GM18519 (cell line): ENCODE measurements around the gene CST7.
"Not testable (repeated sequence)": the region's sequence is repeated elsewhere in the genome, so short reads cannot be mapped to it uniquely, and the experiment has no call there.

Experiments used
- ATAC-seq: cut with Tn5 transposase; IDR thresholded peaks from one replicate; pipeline ENCODE4 v1.9.1; 2021; ENCODE audit warnings: mild to moderate bottlenecking, moderate library complexity; ENCODE audit not compliant: unreplicated experiment, low FRiP score

CST7 gene

DNA sequence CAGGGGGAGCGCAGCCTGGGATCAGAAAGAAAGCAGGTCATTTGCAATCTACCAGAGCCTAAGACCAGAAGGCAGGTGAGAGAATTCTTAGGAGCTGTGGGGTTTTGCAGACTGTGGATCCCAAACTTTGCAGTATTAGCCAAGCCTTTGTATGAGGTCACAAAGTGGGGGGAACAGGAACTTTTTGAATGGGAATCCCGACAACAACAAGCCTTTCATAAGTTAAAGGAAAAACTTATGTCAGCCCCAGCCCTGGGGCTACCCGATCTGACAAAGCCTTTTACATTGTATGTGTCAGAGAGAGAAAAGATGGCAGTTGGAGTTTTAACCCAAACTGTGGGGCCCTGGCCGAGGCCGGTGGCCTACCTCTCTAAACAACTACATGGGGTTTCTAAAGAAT is 19.8 kb upstream of the CST7 start:
- ATAC-seq, result not testable (repeated sequence)

- ATAC-seq, result not testable (repeated sequence)
Measured at GRCh38 chr20:24929867-24930723, 19.0 kb upstream of the CST7 start.

DNA sequence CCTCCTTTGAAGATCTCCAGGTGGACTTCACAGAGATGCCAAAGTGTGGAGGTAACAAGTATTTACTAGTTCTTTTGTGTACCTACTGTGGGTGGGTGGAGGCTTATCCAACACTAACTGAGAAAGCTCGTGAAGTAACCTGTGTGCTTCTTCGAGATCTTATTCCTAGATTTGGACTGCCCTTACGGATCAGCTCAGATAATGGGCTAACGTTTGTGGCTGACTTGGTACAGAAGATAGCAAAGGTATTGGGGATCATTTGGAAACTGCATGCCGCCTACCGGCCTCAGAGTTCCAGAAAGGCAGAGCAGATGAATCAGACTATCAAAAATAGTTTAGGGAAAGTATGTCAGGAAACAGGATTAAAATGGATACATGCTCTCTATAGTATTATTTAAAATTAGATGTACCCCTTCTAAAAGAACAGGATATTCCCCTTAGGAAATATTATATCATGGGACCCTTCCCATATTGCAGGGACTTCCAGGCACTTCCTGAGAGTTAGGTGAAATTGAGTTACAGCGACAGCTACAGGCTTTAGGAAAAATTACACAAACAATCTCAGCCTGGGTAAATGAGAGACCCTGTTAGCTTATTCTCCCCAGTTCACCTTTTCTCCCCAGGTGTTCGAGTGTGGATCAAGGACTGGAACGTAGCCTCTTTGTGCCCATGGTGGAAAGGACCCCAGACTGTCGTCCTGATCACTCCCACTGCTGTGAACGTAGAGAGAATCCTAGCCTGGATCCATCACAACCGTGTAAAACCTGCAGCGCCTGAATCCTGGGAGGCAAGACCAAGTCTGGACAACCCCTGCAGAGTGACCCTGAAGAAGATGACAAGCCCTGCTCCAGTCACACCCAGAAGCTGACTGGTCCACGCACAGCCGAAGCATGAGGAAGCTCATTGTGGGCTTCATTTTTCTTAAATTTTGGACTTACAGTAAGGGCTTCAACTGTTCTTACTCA is 18.1 kb upstream of the CST7 start:
- not testable (repeated sequence) for ATAC-seq

DNA sequence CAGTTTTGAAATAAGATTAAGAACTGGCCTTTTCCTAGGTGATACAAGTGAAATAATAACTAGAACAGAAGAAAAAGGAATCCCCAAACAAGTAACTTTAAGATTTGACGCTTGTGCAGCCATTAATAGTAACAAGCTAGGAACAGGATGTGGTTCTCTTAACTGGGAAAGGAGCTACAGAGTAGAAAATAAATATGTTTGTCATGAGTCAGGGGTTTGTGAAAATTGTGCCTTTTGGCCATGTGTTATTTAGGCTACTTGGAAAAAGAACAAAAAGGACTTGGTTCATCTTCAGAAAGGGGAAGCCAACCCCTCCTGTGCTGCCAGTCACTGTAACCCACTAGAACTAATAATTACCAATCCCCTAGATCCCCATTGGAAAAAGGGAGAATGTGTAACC is 17.2 kb upstream of the CST7 start:
- ATAC-seq, result not testable (repeated sequence)

DNA sequence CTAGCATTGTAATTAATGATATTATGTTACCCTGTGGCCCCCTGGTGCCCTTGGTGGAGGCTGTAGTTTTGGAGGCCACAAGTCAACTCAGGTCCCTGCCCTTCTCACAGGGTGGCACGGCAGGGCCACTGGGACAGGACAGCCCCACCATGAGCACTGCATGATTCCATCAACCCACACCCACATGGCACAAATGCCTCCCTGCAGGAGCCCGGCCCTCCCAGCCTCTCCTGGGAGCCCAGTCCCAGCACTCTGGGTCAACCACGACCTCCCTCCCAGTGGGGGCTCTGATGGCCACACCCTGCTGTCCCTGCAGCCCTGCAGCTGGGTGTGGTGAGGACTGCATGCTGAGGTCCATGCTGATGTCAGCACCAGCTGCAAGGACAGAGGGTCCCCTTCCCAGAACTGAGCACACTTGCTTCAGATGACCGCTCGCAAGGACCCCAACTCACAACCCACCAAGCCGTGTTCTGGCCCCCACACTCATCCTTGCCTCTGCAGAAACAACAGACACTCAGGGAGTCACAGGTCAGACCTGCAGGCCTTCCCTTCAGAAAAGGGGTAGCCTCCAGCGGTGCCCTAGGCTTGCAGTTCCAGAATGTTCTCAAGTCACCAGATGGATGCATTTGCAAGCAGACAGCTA is 15.7 kb upstream of the CST7 start:
- no peak for ATAC-seq

- no peak for ATAC-seq
Measured at GRCh38 chr20:24934101-24934661, 14.9 kb upstream of the CST7 start.

GRCh38 chr20:24934716-24935115 is 14.4 kb upstream of the CST7 start:
- ATAC-seq, result no peak

GRCh38 chr20:24935140-24935539 is 13.9 kb upstream of the CST7 start:
- no peak for ATAC-seq

DNA sequence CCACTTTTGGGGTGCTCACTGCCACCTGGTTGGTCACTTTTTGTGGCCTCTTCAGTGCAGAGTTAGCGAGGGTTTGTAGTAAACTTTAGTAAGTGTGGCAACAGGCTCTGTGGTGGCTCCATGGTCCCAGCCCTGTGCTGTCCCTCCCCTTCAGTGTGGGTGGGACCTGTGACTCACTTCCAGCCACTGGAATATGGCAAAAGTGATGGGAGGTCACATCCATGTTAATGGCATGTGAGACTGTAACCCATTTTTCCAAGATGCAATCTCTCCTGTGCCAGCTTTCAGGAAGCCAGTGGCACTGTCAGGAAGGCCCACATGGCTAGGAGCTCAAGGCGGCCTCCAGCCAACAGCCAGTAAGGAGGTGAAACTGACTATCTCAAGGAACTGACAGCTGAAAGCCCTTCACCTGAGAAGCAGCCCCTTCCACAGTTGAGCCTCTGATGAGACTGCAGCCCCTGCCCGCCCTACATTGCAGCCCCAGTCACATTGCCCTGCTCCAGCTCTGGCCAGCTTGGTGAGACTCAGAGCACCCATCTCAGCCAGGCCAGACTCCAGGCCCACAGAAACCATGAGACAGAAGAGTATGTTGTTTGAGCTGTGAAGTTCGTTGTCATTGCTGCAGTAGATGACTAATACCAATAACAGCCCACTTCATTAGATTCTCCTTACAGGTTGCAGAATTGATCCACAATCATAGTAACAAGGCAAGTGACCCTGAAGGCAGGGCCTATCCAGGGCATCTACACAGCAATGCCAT is 13.1 kb upstream of the CST7 start:
- ATAC-seq, result no peak

DNA sequence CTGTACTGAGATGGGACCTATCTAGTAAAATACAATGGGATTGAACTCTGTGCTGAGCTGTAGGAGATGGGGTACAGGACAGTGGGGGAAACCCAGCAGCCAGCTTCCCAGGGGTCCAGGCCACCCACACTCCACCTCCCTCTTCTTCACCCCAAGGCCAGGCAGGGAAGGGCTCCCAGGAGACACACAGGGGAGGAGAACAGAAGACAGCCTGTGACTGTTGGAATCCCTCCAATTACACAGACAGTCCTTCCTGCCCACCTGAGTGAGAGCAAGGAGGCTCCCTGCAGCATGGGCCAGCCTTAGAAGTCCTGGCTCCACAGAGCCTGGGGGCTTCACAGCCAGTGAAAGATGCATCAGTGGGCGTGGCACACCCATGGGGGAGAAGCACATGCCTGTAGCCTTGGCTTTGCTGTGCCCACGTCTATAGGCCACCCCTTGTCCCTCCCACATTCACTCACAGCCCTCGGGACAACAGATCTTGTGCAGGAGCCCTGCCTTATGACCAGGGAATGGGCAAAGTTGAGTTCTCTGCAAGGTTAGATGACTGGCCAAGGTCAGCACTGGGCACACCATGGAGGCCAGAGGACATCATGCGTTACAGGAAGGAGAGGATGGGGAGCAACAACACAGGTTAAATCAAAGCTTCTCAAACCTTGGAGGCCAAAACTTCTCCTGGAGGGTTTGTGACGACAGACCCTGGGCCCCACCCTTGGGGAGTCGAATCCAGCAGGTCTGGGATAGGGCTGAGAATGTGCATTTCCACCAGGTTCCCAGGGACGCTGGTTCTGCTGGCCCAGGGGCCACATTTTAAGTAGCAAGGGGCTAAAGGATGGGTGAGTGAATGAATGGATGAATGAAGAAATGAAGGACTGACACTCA is 12.3 kb upstream of the CST7 start:
- ATAC-seq, result no peak

- no peak for ATAC-seq
Measured at GRCh38 chr20:24937579-24937978, 11.5 kb upstream of the CST7 start.

- ATAC-seq, result no peak
Measured at GRCh38 chr20:24938498-24938897, 10.6 kb upstream of the CST7 start.

- no peak for ATAC-seq
Measured at GRCh38 chr20:24939036-24939435, 10.0 kb upstream of the CST7 start.

- no peak for ATAC-seq
Measured at GRCh38 chr20:24942679-24943078, 6.4 kb upstream of the CST7 start.

- ATAC-seq, result no peak
Measured at GRCh38 chr20:24943196-24943595, 5.9 kb upstream of the CST7 start.

GRCh38 chr20:24943731-24944130 is 5.3 kb upstream of the CST7 start:
- no peak for ATAC-seq

- not testable (repeated sequence) for ATAC-seq
Measured at GRCh38 chr20:24946376-24946775, 2.7 kb upstream of the CST7 start.

DNA sequence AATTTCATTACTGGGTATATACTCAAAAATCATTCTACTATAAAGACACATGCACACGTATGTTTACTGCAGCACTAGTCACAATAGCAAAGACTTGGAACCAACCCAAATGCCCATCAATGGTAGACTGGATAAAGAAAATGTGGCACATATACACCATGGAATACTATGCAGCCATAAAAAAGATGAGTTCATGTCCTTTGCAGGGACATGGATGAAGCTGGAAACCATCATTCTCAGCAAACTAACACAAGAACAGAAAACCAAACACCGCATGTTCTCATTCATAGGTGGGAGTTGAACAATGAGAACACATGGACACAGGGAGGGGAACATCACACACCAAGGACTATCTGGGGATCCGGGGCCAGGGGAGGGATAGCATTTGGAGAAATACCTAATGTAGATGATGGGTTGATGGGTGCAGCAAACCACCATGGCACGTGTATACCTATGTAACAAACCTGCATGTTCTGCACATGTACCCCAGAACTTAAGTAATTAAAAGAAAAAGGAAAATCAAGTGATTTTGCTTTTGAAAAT is 602 bp upstream of the CST7 start:
- ATAC-seq, result not testable (repeated sequence)

DNA sequence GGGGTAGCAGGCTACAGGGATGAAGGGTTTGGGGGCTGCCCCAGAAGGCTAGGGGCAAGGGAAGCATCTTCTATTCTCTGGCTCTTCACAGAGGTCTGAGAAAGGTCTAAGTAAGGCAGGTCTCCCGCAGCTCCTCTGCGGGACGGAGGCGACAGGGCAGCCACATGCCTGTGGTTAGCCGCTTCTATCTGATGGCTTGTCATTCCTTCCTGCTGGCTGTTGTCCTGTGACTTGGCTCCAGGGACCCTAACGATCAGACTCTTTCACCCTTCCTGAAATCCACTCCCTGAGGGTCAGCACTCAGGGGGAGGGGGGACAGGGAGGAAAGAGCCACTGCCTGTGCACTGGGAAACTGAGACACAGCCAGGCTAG is 673 bp downstream of the CST7 start:
- ATAC-seq, result no peak
